H1 (cell line): ENCODE measurements around the gene PRRG2. TPM values are rescaled to one million over a fixed set of nuclear protein-coding genes. Genes with fewer than 3 reads are reported as not detected.

Source experiments
- ATF3 ChIP-seq: IDR thresholded peaks from 2 replicates; pipeline ENCODE4 v1.6.1; 2011; ENCODE audit warnings: low read depth, mild to moderate bottlenecking, low read length; ENCODE audit not compliant: insufficient read depth
- CHD7 ChIP-seq: fragments of 300-600 bp; sonication (generic); IDR thresholded peaks from 2 replicates; pipeline ENCODE4 v1.7.1; 2012; ENCODE audit warnings: low read length, moderate library complexity, mild to moderate bottlenecking, inconsistent platforms; ENCODE audit not compliant: insufficient replicate concordance
- KDM1A ChIP-seq: fragments of 200-600, 300-600 bp; sonication (generic); IDR thresholded peaks from 2 replicates; pipeline ENCODE4 v1.7.1; 2016; ENCODE audit warnings: mild to moderate bottlenecking, low read length, borderline replicate concordance
- polyA plus RNA-seq, 7 experiments: library from polyadenylated mRNA; depleted of rRNA in 3 of 7; stranded (reverse) in 5 of 7; unstranded in 2 of 7; fragments of >200 nt in 5 of 7; fragments of 200-250 nt in 2 of 7; gene quantifications; 1 replicate in 5 of 7; 2 replicates in 1 of 7; 4 replicates in 1 of 7; pipeline versions ENCODE4 v1.2.1 to v1.2.3, GENCODE V29; 2011 to 2013; ENCODE audit warnings: missing spikeins in 2 of 7, mixed read lengths in 2 of 7
- total RNA-seq: library from RNA; stranded (reverse); fragmentation: NEBNext Ultra II Directional; extraction: Animal tissue kit (Norgen Biotek cat#: 25700); gene quantifications from 2 replicates; pipeline ENCODE4 v1.2.1, GENCODE V29; 2021

Gene PRRG2
- total and polyA plus RNA-seq, 2 of the 8 experiments (the other 6 are each of a cell fraction or from before 2014, with no cell fraction given) = 4.1 to 5.6 TPM

DNA sequence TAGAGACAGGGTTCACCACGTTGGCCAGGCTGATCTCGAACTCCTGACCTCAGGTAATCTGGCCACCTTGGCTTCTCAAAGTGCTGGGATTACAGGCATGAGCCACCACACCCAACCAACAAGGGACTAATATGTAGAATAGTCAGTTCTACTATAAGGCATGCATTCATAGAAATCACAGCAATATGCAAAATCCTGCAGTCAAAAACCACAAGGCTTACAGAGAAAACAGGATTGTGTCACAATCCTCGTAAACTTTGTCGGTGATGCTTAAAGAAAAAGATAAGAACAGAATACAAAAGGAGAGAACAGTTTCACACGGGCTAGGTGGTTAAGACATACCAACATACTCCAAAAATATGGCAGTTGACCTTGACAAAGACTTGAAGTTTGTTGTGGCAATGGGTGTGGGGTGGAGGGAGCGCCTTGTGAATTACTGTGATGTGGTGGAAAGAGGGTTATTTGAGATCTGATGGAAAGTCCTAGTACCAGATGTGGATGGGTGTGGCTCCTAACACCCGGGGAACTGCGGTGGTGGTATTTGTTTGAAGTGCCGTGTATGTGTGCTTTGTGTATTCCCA lies 13.2 kb upstream of the PRRG2 start (continued):
- TF ChIP-seq CHD7 (no peak), ATF3 (no peak), KDM1A (no peak)
- TF ChIP-seq, all 59 proteins: peak for 0
